GM15510 (cell line): Measurements from ENCODE around the gene LCP1.

Experiments
- POLR2A ChIP-seq: IDR thresholded peaks from 3 replicates; pipeline ENCODE4 v1.6.1; 2011; ENCODE audit warnings: borderline replicate concordance; ENCODE audit not compliant: insufficient read length; ENCODE audit errors: extremely low read depth

The LCP1 gene

DNA sequence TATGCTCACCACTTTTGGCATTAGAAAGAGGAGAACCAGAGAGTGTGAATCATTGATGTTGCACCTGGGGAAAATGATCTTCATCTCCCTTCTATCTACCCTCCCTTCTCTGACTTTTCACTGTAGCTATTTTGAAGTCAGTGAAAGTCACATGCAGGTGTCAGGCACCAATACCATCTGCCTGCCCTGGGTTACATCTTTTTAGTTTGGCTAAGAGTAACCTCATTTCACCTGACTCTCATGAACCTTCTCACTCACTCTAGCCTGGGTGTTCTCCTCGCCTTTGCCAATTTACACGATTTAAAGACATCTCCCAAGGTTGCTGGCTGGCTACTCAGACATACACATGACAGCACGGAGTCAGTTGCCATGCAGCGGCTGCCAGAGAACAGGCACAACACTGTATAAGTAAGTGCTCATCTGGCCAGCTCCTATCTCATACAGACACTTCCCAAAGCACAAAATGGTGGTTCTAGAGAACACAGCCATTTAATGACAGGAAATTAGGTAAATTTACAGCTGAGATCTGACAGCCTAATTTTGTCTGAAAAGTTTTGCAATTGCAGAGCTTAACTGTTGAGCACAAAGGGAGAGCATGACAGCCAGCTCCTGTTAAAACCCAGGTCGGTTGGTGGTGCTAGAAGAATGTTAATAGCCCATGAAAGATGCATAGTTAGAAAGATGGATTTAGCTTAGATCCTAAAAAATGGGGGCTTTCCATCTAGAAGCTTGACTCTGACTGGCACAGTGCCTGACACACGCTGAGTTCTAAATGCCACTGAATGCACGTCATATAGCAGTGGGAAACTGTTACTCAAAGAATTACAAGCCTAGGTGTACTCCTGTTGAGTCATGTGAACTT lies 32.5 kb downstream of the LCP1 start:
- TF ChIP-seq POLR2A, result no peak

DNA sequence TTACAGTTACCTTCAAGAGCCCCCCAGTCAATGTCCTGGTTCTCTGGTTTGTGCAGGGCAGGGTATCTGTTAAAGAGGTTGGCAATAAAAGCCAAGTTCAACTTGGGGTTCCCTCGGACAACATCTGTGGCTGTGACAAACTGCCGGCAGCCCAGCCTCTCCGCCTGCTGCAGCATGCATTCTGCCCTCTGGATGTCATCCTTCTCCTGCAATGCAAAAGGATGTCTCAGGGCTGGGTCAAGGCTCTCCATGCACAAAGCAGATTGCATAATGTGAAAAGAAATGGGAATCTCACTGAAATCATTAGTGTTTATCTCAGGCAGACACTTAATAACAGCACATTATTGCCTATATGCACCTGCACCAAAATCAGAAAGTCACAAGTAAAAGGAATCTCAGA lies 35.1 kb downstream of the LCP1 start:
- no peak for TF ChIP-seq POLR2A

DNA sequence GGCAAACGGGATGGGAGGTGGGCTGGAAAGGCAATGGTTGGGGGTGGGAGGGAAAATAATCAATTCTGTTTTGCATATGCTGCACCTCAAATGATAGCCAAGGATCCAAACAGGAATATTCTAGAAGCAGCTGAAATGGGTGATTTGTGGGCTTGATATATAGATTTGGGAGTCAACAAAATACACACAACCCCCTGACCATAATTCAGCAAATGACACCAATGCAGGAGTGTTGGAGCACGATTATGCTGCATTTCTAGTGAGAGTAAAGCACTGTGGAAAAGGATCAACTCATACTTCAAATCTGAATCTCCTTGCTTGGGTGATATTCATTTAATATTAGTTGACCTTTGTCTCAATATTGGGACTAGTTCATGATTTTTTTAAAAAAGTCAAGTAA lies 36.0 kb downstream of the LCP1 start:
- TF ChIP-seq POLR2A, result no peak

DNA sequence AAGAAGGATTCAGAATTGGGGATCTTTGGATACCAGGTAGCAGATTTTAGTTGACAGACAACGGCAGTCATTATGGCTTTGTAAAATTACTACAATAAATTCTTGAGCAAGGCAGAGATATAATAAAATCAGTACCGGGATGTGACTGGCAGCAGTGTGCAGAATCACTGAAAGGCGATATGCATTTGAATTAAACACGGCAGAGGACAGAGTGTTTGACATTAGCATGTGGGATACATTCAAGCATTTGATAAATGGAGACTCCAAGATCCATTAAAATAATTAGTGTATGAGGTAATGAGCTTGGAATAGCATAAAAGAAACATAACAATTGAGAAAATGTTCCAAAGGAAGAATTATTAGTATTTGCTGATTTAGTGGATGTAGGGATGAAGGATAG lies 36.8 kb downstream of the LCP1 start:
- TF ChIP-seq POLR2A, result no peak

DNA sequence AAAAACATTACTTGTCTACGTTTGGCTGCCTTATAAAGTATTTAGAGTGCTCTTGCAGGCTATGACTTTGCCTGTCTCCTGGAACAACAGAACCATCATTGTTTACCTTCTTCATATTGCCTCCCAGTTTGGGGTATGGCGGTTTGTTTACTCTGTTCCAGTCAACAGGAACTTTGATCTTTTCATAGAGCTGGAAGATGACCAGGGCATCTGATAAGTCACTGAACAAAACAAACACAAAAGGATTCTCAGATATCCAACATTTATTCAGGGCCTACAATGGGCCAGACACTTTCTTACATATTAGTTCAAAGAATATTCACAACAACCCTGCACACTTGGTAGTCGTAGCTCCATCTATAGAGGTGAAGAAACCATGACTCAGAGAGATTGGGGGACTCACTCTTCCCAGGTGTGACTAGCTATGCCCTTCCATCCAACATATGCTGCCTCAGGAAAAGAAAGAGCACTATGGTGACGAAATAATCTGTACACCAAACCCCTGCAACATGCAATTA lies 38.7 kb downstream of the LCP1 start:
- no peak for TF ChIP-seq POLR2A

DNA sequence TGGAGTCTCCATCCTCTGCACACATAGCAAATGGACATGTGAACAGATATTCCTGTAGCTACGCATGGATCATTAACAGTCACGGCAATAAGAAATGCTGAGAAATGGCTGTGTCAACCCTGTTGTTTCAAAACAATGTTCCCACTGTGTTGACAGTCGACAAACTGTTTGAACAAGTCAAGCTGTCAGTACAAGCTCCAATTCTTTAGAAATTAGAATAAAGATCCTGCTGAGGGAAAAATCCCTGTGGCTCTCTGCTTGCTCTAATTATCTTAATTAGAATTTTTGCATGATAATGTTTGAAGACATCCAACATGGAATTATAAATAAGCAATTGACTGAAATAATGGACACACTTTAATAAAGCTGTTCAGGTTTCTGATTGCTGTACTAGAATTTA lies 39.2 kb downstream of the LCP1 start:
- no peak for TF ChIP-seq POLR2A

DNA sequence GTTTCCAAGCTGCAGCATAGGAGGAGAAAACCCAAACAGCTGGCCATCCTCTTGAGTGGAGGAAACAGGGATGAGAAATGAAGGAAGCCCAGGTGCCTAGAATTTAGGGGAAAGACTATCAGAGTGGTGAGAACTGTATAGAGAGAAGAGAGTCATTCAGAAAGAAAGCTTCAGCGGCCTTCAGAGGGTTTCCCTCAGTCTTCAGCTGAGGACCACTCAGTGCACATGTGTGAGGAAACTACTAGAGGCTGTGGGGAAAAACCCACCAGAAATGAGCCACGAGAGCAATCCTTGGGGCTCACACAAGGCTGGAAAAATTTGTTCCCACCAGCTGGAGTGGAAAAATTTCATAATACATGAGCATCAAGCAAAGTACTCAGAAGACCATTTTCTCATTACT lies 41.9 kb downstream of the LCP1 start:
- no peak for TF ChIP-seq POLR2A

DNA sequence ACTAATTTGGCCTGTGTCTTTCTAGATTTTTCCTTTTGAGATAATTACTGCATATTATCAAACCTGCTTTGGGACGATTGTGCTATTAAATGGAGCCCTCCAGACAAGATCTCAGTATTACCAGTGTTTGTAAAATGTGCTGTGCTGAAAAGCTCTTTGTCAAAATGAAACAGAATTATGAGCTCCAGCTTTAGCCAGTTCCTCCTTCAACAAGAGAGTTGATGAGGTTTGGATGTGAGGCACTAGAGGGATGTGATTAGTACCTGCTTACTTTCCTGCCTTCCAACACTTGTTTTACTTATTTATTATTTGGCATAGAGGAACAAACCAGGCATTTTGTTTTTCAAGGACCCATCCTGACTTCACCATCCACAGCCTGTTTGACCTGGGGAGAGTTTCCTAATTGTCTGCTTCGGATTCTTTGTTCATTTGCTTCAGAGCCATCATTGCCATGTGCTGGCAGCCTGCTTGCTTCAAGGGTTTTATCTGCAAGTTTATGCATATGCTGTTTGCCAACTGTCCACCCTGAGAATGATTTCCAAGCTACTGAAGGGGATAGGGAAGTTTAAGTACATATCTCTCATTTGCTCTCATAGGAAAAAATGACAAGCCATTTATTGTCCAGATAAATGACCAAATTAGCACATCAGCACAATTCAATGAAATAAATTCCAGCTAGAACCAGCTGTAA lies 44.2 kb downstream of the LCP1 start:
- no peak for TF ChIP-seq POLR2A

DNA sequence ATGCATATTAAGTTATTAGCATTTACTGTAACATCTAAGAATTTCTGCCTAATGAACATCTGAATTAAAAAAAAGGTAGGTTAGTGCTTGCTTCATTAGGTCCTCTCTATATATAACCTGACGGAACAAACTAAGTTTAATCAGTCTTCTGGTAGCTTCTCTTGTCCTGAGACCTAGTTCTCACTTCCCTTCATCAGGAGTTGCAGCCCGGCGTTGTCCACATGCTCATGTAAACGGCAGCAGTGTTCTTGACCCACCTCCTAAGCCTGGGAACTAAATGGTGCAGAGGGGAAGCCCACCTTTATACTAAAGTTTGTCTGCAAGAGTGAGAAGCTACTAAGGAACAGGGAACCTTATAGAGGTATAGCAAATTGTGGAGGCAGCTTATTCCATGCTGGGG lies 45.3 kb downstream of the LCP1 start:
- TF ChIP-seq POLR2A, result no peak

DNA sequence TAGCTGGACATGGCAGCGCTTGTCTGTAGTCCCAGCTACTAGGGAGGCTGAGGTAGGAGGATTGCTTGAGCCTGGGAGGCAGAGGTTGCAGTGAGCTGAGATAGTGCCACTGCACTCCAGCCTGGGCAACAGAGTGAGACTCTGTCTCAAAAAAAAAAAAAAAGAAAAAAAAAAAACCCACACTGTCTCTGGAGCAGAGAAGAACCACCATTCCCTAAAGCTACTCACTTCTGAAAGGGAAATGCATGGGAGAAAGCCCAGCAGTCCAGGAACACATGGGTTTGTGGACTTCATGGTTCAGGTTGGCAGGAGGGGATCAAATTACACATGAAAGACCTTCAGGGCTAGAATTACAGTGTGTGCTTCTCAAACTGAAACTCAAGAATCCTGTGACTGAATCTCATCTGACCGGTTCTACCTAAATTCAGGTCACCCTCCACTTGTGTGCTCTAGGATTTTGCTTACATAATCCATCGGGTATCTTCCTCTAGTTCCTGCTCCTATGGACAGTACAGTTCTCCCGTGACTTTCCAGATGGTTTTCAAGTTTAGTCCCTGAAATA lies 46.9 kb downstream of the LCP1 start:
- TF ChIP-seq POLR2A, result no peak

DNA sequence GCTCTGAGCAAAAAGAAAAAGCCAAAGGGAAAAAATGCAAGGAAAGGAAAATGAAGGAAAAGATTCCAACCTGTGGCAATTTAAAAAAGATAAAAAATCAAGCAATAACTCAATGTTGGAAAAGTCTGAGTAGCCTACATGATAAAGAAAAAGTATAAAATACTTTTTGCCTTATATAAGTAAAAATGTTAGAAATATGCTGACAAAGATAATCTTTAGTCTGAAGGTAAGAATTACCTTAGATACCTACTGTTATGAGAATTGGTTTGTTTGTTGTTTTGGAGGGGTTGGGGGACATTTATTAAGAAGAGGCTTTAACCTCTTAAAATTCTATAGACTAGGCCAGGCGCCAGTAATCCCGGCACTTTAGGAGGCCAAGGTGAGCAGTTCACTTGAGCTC lies 47.5 kb downstream of the LCP1 start:
- no peak for TF ChIP-seq POLR2A

DNA sequence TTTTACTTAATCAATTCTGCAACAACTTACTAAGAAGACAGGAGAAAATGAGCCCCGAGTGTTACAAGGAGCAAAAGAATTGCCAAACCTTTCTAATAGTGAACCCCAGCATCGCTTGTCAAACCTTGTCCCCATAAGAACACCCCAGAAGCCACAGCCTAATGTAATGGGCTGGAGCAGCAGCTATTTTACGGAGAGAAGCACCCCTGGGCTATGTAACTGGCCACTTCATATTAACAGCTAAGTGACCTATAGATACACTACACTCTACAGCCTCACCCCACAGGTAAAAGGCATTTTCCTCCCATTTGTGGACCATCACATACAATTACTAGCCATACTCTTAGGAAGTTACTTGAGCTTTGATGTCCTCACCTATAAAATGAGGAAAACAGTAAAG lies 49.9 kb downstream of the LCP1 start:
- TF ChIP-seq POLR2A, result no peak

DNA sequence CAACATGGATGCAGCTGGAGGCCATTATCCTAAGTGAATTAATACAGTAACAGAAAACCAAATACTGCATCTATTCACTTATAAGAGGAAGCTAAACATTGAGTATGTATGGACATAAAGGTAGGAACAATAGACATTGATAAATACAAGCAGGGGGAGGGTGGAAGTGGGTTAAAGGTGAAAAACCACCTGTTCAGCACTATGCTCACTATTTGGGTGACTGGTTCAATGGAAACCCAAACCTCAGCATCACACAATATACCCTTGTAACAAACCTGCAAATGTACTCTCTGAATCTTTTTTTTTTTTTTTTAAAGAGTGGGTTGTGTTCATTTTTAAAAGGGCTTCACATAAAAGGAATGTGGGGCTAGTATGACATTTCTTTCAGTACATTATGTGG lies 50.3 kb downstream of the LCP1 start:
- no peak for TF ChIP-seq POLR2A

DNA sequence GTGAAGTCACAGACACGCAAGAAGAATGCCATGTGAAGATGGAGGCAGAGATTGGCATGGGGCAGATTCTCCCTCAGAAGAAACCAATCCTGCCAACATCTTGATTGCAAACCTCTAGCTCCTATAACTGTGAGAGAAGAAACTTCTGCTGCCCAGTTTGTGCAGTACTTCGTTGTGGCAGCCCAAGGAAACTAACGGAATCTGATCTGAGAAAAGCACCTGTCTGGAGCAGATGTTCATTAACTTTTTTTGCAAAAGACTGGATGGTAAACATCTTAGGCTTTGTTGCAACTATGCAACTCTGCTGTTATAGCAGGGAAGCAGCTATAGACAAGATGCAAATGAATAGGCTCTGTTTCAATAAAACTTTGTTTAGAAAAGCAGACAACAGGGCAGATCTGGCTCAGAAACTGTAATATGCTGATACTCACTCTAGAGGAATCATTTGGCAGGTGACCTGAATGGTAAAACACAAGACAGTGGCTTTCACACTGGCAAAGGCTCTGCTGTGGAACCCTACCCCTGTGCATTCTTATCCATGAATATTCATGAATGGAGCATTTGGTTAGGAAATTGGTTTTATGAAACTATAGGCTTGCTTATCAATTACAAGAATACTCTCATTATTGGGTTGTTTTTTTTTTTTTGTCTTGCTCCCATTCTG lies 51.9 kb downstream of the LCP1 start:
- TF ChIP-seq POLR2A, result no peak

DNA sequence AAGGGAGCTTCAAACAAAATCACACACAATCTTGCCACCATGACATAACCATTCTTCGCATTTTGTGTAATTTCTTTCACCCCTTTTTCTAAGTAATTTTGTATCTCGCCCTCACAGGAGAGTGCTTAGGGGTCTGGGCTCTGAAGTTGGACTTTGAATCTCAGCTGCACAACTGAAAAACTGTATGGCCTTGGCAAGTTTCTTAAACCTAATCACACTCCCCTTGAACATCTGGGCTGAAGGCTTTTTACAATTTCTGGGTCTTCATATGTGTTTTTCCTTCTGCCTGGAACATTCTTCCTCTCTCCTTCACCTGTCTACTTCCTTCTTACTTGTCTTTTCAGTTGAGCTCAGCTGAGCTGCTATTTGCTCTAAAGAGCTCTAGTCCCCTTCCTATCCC lies 52.9 kb downstream of the LCP1 start:
- no peak for TF ChIP-seq POLR2A
